SH-SY5Y (cell line): ENCODE results near the gene CST3.

Experiments used
- GATA2 ChIP-seq: IDR thresholded peaks from 2 replicates; pipeline ENCODE4 v1.6.1; 2011; ENCODE audit warnings: mild to moderate bottlenecking, low read depth, low read length
- GATA3 ChIP-seq: IDR thresholded peaks from 2 replicates; pipeline ENCODE4 v1.6.1; 2011; ENCODE audit warnings: low read depth, mild to moderate bottlenecking, low read length, moderate library complexity

- TF ChIP-seq GATA2 (no peak), GATA3 (no peak)
These were observed 46.5 kb upstream of the CST3 start for GRCh38 chr20:23684261-23684660.
